GM23248 (cell line): ENCODE results near the gene LSM12. TPM values are rescaled to one million over a fixed set of nuclear protein-coding genes. Genes with fewer than 3 reads are reported as not detected.
"Not testable (repeated sequence)": the region's sequence is repeated elsewhere in the genome, so short reads cannot be mapped to it uniquely, and the experiment has no call there.

Source experiments
- DNase-seq: peaks from one replicate; pipeline ENCODE4 v3.0.0-alpha.2; 2015
- H2AFZ ChIP-seq: fragments of 200-600 bp; sonication (generic); 2 replicates; pipeline ENCODE4 v1.6.1; 2016; ENCODE audit warnings: antibody characterized with exemption
- H3F3A ChIP-seq: fragments of 200-600 bp; sonication (generic); 2 replicates; pipeline ENCODE4 v1.6.1; 2016; ENCODE audit warnings: mild to moderate bottlenecking, antibody characterized with exemption, mixed run types; ENCODE audit not compliant: insufficient read depth
- H3K27ac ChIP-seq: fragments of 200-600 bp; sonication (generic); 2 replicates; pipeline ENCODE4 v1.5.1; 2016; ENCODE audit warnings: mild to moderate bottlenecking
- H3K27me3 ChIP-seq: fragments of 200-600 bp; sonication (generic); replicated peaks from 2 replicates; pipeline ENCODE4 v1.6.1; 2016; ENCODE audit warnings: mild to moderate bottlenecking; ENCODE audit not compliant: insufficient read depth
- H3K36me3 ChIP-seq: fragments of 200-600 bp; sonication (generic); 2 replicates; pipeline ENCODE4 v1.6.1; 2016; ENCODE audit warnings: low read depth, mild to moderate bottlenecking
- H3K4me1 ChIP-seq: fragments of 200-600 bp; sonication (generic); 2 replicates; pipeline ENCODE4 v1.6.1; 2016; ENCODE audit warnings: mild to moderate bottlenecking; ENCODE audit not compliant: insufficient read depth
- H3K4me2 ChIP-seq: fragments of 200-600 bp; sonication (generic); one replicate; pipeline ENCODE4 v1.6.1; 2016; ENCODE audit warnings: mild to moderate bottlenecking; ENCODE audit not compliant: unreplicated experiment
- H3K4me3 ChIP-seq: fragments of 200-600 bp; sonication (generic); 2 replicates; pipeline ENCODE4 v1.5.1; 2016; ENCODE audit warnings: mild to moderate bottlenecking
- H3K79me2 ChIP-seq: fragments of 200-600 bp; sonication (generic); 2 replicates; pipeline ENCODE4 v1.6.1; 2016; ENCODE audit warnings: mild to moderate bottlenecking; ENCODE audit not compliant: insufficient read depth
- H3K9ac ChIP-seq: fragments of 200-600 bp; sonication (generic); 2 replicates; pipeline ENCODE4 v1.6.1; 2016; ENCODE audit warnings: mild to moderate bottlenecking
- H3K9me2 ChIP-seq: fragments of 200-600 bp; sonication (generic); 2 replicates; pipeline ENCODE4 v1.6.1; 2016; ENCODE audit warnings: mixed run types, mild to moderate bottlenecking, moderate library complexity; ENCODE audit not compliant: insufficient read depth
- H3K9me3 ChIP-seq: fragments of 200-600 bp; sonication (generic); one replicate; pipeline ENCODE4 v1.6.1; 2017; ENCODE audit warnings: low read depth
- H4K20me1 ChIP-seq: fragments of 200-600 bp; sonication (generic); 2 replicates; pipeline ENCODE4 v1.6.0; 2016; ENCODE audit not compliant: insufficient read depth
- EZH2 ChIP-seq: fragments of 200-600 bp; sonication (generic); IDR thresholded peaks from 2 replicates; pipeline ENCODE4 v1.6.1; 2018; ENCODE audit warnings: antibody characterized with exemption, mild to moderate bottlenecking; ENCODE audit not compliant: insufficient read depth, poor library complexity, severe bottlenecking
- EZH2phosphoT487 ChIP-seq: fragments of 200-600 bp; sonication (generic); IDR thresholded peaks from 2 replicates; pipeline ENCODE4 v1.6.1; 2018; ENCODE audit warnings: antibody characterized with exemption, moderate library complexity, mild to moderate bottlenecking, low read depth; ENCODE audit not compliant: insufficient read depth
- WGBS, 2 experiments: methylation state at CpG; one replicate each; pipeline ENCODE4 v1.1.6; 2015 to 2017; ENCODE audit warnings: low lambda C conversion rate in 2 of 2, low coverage in 1 of 2; ENCODE audit errors: missing lambda C conversion rate in 2 of 2; 5-methylcytosine and 5-hydroxymethylcytosine counted together
- in situ Hi-C: fragments of 300-500 bp; cut with MboI; formaldehyde crosslinking; loops from 2 replicates; pipeline ENCODE4 v1.15.0; 2020
- polyA plus RNA-seq: library from polyadenylated mRNA; unstranded; fragments of >200 nt; fragmentation: Nextera tagmentation; extraction: Ambion mirVana; gene quantifications from 2 replicates; pipeline ENCODE4 v1.2.1, GENCODE V29; 2016
- total RNA-seq: library from RNA; depleted of rRNA; stranded (reverse); fragments of >200 nt; shearing (Covaris generic); gene quantifications from 2 replicates; pipeline ENCODE4 v1.2.3, GENCODE V29; 2014

LSM12 gene
- total and polyA plus RNA-seq, 2 experiments from 2014 or later: 36.1 to 122 TPM

DNA sequence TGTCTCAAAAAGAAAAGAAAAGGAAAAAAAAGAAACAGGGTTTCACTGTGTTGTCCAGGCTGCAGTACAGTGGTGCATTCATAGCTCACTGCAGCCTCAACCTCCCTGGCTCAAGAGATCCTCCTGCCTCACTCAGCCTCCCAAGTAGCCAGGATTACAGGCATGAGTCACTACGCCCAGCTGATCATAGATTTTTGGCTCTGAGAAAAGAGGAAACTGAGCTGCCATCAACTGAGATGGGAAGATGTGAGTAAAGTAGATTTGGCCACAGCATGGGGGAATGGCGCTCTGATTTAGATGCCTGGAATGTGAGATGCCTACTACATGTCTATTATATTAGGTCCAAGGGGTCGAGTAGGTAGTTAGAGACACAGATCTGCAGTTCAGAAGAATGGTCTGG is 67.9 kb downstream of the LSM12 start:
- no peak overlapping the region for H2AFZ ChIP-seq
- H3K9me3 ChIP-seq: no peaks in the 10 kb centered on the region
- H4K20me1 ChIP-seq: no peaks in the 10 kb centered on the region
- peaks cover 12% of the 10 kb centered on the region for H3F3A ChIP-seq
- H3K4me3 ChIP-seq: no peak overlapping the region
- H3K4me1 ChIP-seq: peaks cover 10% of the 10 kb centered on the region
- no peaks in the 10 kb centered on the region for H3K36me3 ChIP-seq
- H3K4me2 ChIP-seq: no peak overlapping the region
- peak; percentile 71 for DNase-seq
- H3K9ac ChIP-seq: no peak overlapping the region
- no peaks in the 10 kb centered on the region for H3K27me3 ChIP-seq
- no peaks in the 10 kb centered on the region for H3K9me2 ChIP-seq
- in situ Hi-C loops: no loop called here
- no peaks in the 10 kb centered on the region for H3K79me2 ChIP-seq
- 20 to 26% methylated on average over 3 of the region's 3 CpGs for WGBS, 2 experiments
- H3K27ac ChIP-seq: 0 out of 2 replicates have a peak overlapping the region, but pooled peaks have one; percentile 13
- TF ChIP-seq EZH2: no peak
- TF ChIP-seq EZH2phosphoT487: no peak

DNA sequence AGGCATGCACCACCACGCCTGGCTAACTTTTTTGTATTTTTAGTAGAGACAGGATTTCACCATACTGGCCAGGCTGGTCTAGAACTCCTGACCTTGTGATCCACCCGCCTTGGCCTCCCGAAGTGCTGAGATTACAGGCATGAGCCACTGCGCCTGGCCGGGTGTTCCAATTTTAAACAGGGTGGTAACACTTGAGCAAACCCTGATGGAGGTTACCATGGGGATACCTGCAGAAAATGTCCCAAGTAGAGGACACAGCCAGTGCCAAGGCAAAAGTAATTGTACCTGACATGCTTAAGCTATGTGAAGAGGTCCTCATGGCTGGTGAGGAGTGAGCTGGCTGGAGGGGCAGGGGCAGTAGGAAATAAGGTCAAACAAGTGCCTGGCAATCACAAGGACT is 69.3 kb downstream of the LSM12 start:
- 94 to 95% methylated on average over 5 of the region's 5 CpGs for WGBS, 2 experiments
- H3K4me1 ChIP-seq, H2AFZ ChIP-seq, H3K27me3 ChIP-seq, H3K9ac ChIP-seq, H4K20me1 ChIP-seq, in situ Hi-C loops, H3K9me2 ChIP-seq, DNase-seq, H3K4me2 ChIP-seq, H3K9me3 ChIP-seq, H3K4me3 ChIP-seq, H3K79me2 ChIP-seq, H3K36me3 ChIP-seq, H3K27ac ChIP-seq: not testable (repeated sequence)
- H3F3A ChIP-seq: peaks cover 12% of the 10 kb centered on the region

DNA sequence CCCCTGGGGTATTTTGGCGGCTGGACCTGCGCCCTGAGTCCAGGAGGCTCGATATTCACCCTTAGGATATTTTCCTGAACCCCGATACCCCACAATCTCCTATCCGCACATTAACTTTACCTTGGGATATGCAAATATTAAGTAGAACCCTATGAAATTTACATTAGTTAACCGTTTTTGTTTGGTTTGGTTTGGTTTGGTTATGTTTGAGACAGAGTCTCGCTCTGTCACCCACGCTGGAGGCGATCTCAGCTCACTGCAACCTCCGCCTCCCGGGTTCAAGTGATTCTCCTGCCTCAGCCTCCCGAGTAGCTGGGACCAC is 71.4 kb downstream of the LSM12 start:
- no peak for TF ChIP-seq EZH2phosphoT487
- no peak for TF ChIP-seq EZH2
- Histone ChIP-seq H3F3A (peaks cover 12% of the 10 kb centered on the region), H3K79me2 (no peaks in the 10 kb centered on the region), H2AFZ (peak overlapping the region; percentile 86), H3K36me3 (no peaks in the 10 kb centered on the region), H3K9me3 (no peaks in the 10 kb centered on the region), H3K27me3 (no peaks in the 10 kb centered on the region), H3K4me3 (no peak overlapping the region), H4K20me1 (no peaks in the 10 kb centered on the region), H3K4me2 (peak overlapping the region; percentile 79), H3K9ac (peak overlapping the region; percentile 62; the same call in 1 of the 2 replicates), H3K4me1 (peaks cover 6% of the 10 kb centered on the region; the same call in 1 of the 2 replicates), H3K9me2 (no peaks in the 10 kb centered on the region), H3K27ac (no peak overlapping the region)
- 21 to 22% methylated on average over 12 of the region's 12 CpGs for WGBS, 2 experiments
- in situ Hi-C loops: no loop called here
- no peak for DNase-seq

DNA sequence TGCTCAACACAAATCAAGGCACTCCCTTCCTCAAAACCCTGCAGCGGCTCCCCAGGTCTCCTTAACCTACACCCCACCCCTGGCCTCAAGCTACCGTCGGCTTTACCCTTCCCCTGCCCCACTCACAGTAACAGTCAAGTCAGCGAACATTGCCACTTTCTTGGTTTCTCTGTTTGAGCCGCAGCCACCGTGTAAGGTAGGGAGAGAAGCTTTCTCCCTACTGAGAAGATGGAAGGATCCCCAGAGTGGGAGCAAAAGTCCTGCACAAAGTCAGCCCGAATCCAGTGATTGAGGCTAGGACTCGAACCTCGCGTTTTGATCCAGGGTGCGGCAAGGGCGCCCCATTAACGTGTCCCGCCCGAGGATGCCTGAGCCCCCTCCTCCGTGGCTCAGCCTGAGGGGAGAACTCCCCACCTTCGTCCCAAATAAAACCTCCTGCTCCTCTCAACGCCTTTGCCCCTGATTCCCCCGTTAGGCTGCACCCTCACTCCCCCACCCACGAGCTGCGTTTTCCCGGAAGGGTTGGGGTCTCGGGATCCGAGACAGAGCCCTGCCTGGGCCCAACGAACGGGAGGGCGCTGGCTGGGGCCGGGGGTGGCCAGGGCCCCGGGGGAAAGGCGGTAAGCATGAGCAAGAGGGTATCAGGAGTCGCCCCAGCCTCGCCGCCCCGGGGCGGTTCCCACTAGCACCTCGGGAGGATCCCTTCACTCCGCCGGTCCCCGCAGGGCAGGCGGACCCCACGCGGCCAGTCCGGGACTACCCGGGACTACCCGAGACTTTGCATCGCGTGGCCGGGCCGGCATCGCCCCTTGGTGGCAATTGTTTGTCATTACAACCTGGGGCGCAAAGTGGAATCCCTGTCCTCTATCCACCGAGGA is 72.0 kb downstream of the LSM12 start:
- Histone ChIP-seq H3K79me2 (no peaks in the 10 kb centered on the region), H3K9me3 (no peaks in the 10 kb centered on the region), H3K4me3 (peak overlapping the region; percentile 67), H3K27me3 (no peaks in the 10 kb centered on the region), H3K4me1 (peaks cover 6% of the 10 kb centered on the region; the same call in 1 of the 2 replicates), H3K9me2 (no peaks in the 10 kb centered on the region), H3K9ac (peak overlapping the region; percentile 62), H3K27ac (no peak overlapping the region), H4K20me1 (no peaks in the 10 kb centered on the region), H3K36me3 (no peaks in the 10 kb centered on the region), H3K4me2 (peak overlapping the region; percentile 79), H3F3A (peaks cover 12% of the 10 kb centered on the region), H2AFZ (peak overlapping the region; percentile 86)
- peak; percentile 82 for DNase-seq
- TF ChIP-seq EZH2phosphoT487: no peak
- no peak for TF ChIP-seq EZH2
- in situ Hi-C loops: no loop called here
- WGBS, 2 experiments: 8 to 11% methylated on average over 46 of the region's 52 CpGs
